OCI-LY1 (cell line): Measurements from ENCODE around the gene AUH.

Source experiments
- H2AFZ ChIP-seq: fragments of 200-600 bp; sonication (generic), shearing (Covaris generic); 2 replicates; pipeline ENCODE4 v1.6.0; 2014; ENCODE audit warnings: antibody characterized with exemption, mild to moderate bottlenecking, low read length
- H3F3A ChIP-seq: fragments of 200-600 bp; sonication (generic), shearing (Covaris generic); 2 replicates; pipeline ENCODE4 v1.6.0; 2014; ENCODE audit warnings: mild to moderate bottlenecking, antibody characterized with exemption, low read length, moderate library complexity; ENCODE audit not compliant: insufficient read depth
- H3K27ac ChIP-seq: fragments of 200-600 bp; sonication (generic); 2 replicates; pipeline ENCODE4 v1.5.1; 2014; ENCODE audit warnings: low read length, mixed run types, mild to moderate bottlenecking, low read depth; ENCODE audit not compliant: poor library complexity, severe bottlenecking
- H3K27me3 ChIP-seq: fragments of 200-600 bp; sonication (generic); 2 replicates; pipeline ENCODE4 v1.6.0; 2014; ENCODE audit warnings: antibody characterized with exemption, mild to moderate bottlenecking, low read length, moderate library complexity; ENCODE audit not compliant: insufficient read depth
- H3K36me3 ChIP-seq: fragments of 200-600 bp; sonication (generic); 2 replicates; pipeline ENCODE4 v1.6.1; 2014; ENCODE audit warnings: mild to moderate bottlenecking, antibody characterized with exemption, low read length, moderate library complexity, mixed read lengths; ENCODE audit not compliant: insufficient read depth
- H3K4me1 ChIP-seq: fragments of 200-600 bp; sonication (generic); 2 replicates; pipeline ENCODE4 v1.5.1; 2014; ENCODE audit warnings: mild to moderate bottlenecking, low read length, moderate library complexity; ENCODE audit not compliant: insufficient read depth, severe bottlenecking
- H3K4me2 ChIP-seq: fragments of 200-600 bp; sonication (generic), shearing (Covaris generic); 2 replicates; pipeline ENCODE4 v1.6.1; 2014; ENCODE audit warnings: low read length
- H3K4me3 ChIP-seq: fragments of 200-600 bp; sonication (generic); 2 replicates; pipeline ENCODE4 v1.5.1; 2014; ENCODE audit warnings: low read length, low read depth, mild to moderate bottlenecking, mixed read lengths; ENCODE audit not compliant: poor library complexity, severe bottlenecking
- H3K79me2 ChIP-seq: fragments of 200-600 bp; shearing (Covaris generic); 2 replicates; pipeline ENCODE4 v1.6.1; 2016; ENCODE audit warnings: mixed run types, low read length, mixed read lengths; ENCODE audit not compliant: insufficient read depth
- H3K9ac ChIP-seq: fragments of 200-600 bp; sonication (generic), shearing (Covaris generic); 2 replicates; pipeline ENCODE4 v1.6.1; 2014; ENCODE audit warnings: mild to moderate bottlenecking, low read length, mixed read lengths
- H3K9me2 ChIP-seq: fragments of 200-600 bp; sonication (generic), shearing (Covaris generic); 2 replicates; pipeline ENCODE4 v1.6.1; 2014; ENCODE audit warnings: low read depth, mild to moderate bottlenecking, low read length, mixed read lengths
- H3K9me3 ChIP-seq: fragments of 200-600 bp; shearing (Covaris generic); 2 replicates; pipeline ENCODE4 v1.6.1; 2014; ENCODE audit warnings: low read length, mixed read lengths
- H4K20me1 ChIP-seq: fragments of 200-600 bp; sonication (generic), shearing (Covaris generic); 2 replicates; pipeline ENCODE4 v1.6.0; 2016; ENCODE audit warnings: mild to moderate bottlenecking, low read length; ENCODE audit not compliant: insufficient read depth
- CTCF ChIP-seq: fragments of 200-600 bp; sonication (generic), shearing (Covaris generic); IDR thresholded peaks from 2 replicates; pipeline ENCODE4 v1.5.1; 2017; ENCODE audit warnings: mild to moderate bottlenecking, antibody characterized with exemption, low read length, moderate library complexity, mixed read lengths
- EZH2 ChIP-seq: fragments of 200-600 bp; sonication (generic), shearing (Covaris generic); IDR thresholded peaks from 2 replicates; pipeline ENCODE4 v1.8.0; 2017; ENCODE audit warnings: borderline replicate concordance, mixed run types, mild to moderate bottlenecking, antibody characterized with exemption, low read length, moderate library complexity, mixed read lengths

The AUH gene

GRCh38 chr9:91364005-91364404 lies 2.3 kb upstream of the AUH start:
- Histone ChIP-seq H3F3A (no peaks in the 10 kb centered on the region), H3K4me2 (no peak overlapping the region), H3K4me3 (no peak overlapping the region), H3K9me3 (peaks cover 5% of the 10 kb centered on the region; the same call in 1 of the 2 replicates), H3K9me2 (no peaks in the 10 kb centered on the region), H3K27me3 (no peaks in the 10 kb centered on the region), H3K9ac (no peak overlapping the region), H4K20me1 (no peaks in the 10 kb centered on the region), H3K4me1 (peaks cover 29% of the 10 kb centered on the region), H3K36me3 (no peaks in the 10 kb centered on the region), H3K27ac (no peak overlapping the region), H3K79me2 (peaks cover 20% of the 10 kb centered on the region), H2AFZ (no peak overlapping the region)
- TF ChIP-seq CTCF = no peak
- no peak for TF ChIP-seq EZH2

GRCh38 chr9:91362051-91362611 lies 413 bp upstream of the AUH start:
- H2AFZ ChIP-seq = peak overlapping the region; percentile 100
- H3K4me1 ChIP-seq = peaks cover 29% of the 10 kb centered on the region
- H3K27me3 ChIP-seq = no peaks in the 10 kb centered on the region
- H3K9me2 ChIP-seq = no peaks in the 10 kb centered on the region
- H3K27ac ChIP-seq = no peak overlapping the region
- peak overlapping the region; percentile 95 for H3K4me3 ChIP-seq
- no peaks in the 10 kb centered on the region for H3K36me3 ChIP-seq
- peaks cover 27% of the 10 kb centered on the region for H3K79me2 ChIP-seq
- peak overlapping the region; percentile 94 for H3K4me2 ChIP-seq
- no peak for TF ChIP-seq EZH2
- no peak for TF ChIP-seq CTCF
- H3K9ac ChIP-seq = peak overlapping the region; percentile 62
- no peaks in the 10 kb centered on the region for H3F3A ChIP-seq
- H4K20me1 ChIP-seq = no peaks in the 10 kb centered on the region
- peaks cover 5% of the 10 kb centered on the region; the same call in 1 of the 2 replicates for H3K9me3 ChIP-seq

GRCh38 chr9:91360551-91361290 lies 997 bp downstream of the AUH start:
- no peak for TF ChIP-seq CTCF
- no peak for TF ChIP-seq EZH2
- H3K36me3 ChIP-seq = peaks cover 5% of the 10 kb centered on the region; the same call in 1 of the 2 replicates
- peak overlapping the region; percentile 87 for H3K9ac ChIP-seq
- H3F3A ChIP-seq = no peaks in the 10 kb centered on the region
- H3K4me1 ChIP-seq = peaks cover 29% of the 10 kb centered on the region
- peaks cover 27% of the 10 kb centered on the region for H3K79me2 ChIP-seq
- no peaks in the 10 kb centered on the region for H3K9me2 ChIP-seq
- peak overlapping the region; percentile 95 for H3K4me3 ChIP-seq
- H4K20me1 ChIP-seq = no peaks in the 10 kb centered on the region
- peak overlapping the region; percentile 2 for H3K27ac ChIP-seq
- peaks cover 5% of the 10 kb centered on the region; the same call in 1 of the 2 replicates for H3K9me3 ChIP-seq
- H2AFZ ChIP-seq = no peak overlapping the region
- no peaks in the 10 kb centered on the region for H3K27me3 ChIP-seq
- H3K4me2 ChIP-seq = peak overlapping the region; percentile 94
